AG04449 (cell line): ENCODE data around the gene EEF1A1.

ENCODE experiments used
- CTCF ChIA-PET: fragments of 350-600 bp; formaldehyde crosslinking; extraction: SDS; loops from one replicate; lab custom pipeline; 2021; ENCODE audit warnings: antibody characterized with exemption; lab: Yijun Ruan, JAX
- POLR2A ChIA-PET: fragments of 400-600, 350-600 bp; formaldehyde crosslinking; extraction: SDS; loops from one replicate; lab custom pipeline; 2020; ENCODE audit warnings: antibody characterized with exemption, inconsistent platforms; lab: Yijun Ruan, JAX
- DNase-seq: peaks from one replicate; pipeline ENCODE4 v3.0.0-alpha.2; 2010; ENCODE audit warnings: low read depth, low spot score
- H3K4me3 ChIP-seq: 2 replicates; pipeline ENCODE4 v1.5.1; 2011; ENCODE audit warnings: low read depth, mild to moderate bottlenecking, control low read depth, low read length
- TF ChIP-seq, protein P1 (sequence below): IDR thresholded peaks from one replicate; pipeline ENCODE4 v1.5.1; 2011; ENCODE audit warnings: mild to moderate bottlenecking, moderate library complexity, low read length, control low read depth, inconsistent platforms; ENCODE audit not compliant: insufficient read depth; ENCODE audit errors: missing control alignments

Gene EEF1A1

DNA sequence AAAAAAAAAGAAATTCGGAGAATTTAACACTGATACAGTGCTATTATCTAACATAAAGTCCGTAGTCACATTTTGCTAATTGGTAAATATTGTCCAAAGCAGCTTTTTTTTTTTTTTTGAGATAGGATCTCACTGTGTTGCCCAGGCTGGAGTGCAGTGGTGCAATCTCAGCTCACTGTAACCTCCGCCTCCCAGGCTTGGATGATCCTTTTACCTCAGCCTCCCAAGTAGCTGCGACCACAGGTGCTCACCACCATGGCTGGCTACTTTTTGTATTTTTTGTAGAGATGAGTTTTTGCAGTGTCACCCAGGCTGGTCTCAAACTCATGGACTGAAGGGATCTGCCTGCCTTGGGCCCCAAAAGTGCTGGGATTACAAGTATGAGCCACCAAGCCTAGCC is 43.4 kb downstream of the EEF1A1 start:
- ChIA-PET CTCF (no interaction called here), POLR2A (no interaction called here)
- TF ChIP-seq, protein P1, sequence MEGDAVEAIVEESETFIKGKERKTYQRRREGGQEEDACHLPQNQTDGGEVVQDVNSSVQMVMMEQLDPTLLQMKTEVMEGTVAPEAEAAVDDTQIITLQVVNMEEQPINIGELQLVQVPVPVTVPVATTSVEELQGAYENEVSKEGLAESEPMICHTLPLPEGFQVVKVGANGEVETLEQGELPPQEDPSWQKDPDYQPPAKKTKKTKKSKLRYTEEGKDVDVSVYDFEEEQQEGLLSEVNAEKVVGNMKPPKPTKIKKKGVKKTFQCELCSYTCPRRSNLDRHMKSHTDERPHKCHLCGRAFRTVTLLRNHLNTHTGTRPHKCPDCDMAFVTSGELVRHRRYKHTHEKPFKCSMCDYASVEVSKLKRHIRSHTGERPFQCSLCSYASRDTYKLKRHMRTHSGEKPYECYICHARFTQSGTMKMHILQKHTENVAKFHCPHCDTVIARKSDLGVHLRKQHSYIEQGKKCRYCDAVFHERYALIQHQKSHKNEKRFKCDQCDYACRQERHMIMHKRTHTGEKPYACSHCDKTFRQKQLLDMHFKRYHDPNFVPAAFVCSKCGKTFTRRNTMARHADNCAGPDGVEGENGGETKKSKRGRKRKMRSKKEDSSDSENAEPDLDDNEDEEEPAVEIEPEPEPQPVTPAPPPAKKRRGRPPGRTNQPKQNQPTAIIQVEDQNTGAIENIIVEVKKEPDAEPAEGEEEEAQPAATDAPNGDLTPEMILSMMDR: no peak
- H3K4me3 ChIP-seq: no peak overlapping the region
- no peak for DNase-seq

DNA sequence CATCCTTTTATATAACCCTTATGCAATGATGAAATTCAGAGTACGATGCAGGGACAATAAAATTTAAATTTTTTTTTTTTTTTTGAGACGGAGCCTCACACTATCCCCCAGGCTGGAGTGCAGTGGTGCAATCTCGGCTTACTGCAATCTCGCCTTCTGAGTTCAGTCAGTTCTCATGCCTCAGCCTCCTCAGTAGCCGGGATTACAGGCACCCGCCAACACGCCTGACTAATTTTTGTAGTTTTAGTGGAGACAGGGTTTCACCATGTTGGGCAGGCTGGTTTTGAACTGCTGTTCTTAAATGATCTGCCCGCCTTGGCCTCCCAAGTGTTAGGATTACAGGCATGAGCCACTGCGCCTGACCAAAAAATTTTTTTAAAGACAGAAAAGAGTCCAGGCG is 44.1 kb downstream of the EEF1A1 start:
- ChIA-PET POLR2A (no interaction called here), CTCF (interaction anchor here (0.7 to 2.3 kb wide), 3 partner anchors 132 to 191 kb away, joined by 3 to 7 read pairs (median 3); no protein-coding TSS in a partner anchor)
- TF ChIP-seq, protein P1: no peak
- no peak overlapping the region for H3K4me3 ChIP-seq
- no peak for DNase-seq

DNA sequence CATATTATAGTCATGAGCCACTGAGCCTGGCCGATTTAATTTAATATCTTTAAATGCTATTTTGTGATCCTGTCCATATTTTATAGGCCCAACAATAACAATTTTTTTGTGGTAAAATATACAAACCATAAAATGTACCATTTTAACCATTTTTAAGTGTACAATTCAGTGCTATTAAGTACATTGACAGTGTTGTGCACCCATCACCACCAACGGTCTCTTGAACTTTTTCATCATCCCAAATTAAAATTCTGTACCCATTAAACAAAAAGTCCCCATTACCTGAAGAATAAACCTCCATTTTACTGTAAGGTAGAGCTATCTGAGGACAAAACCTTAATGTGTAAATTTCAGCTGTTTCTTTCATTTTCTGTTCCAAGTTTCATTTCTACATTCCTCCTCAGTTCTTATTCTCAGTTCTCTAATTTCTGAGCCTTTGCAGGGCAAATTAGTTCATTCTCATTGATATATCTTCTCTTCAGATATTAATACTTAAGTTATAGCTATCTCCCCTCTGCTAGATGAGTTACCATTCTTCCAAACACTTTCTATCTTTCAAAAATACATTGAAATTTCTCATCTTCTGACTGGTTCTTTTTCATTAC is 49.0 kb downstream of the EEF1A1 start:
- POLR2A ChIA-PET: no interaction called here

More for the DNA sequence above, 49.0 kb downstream of the EEF1A1 start:
- TF ChIP-seq, protein P1: no peak
- no peak overlapping the region for H3K4me3 ChIP-seq
- DNase-seq: no peak
- CTCF ChIA-PET: interaction anchor here (0.7 to 1.5 kb wide), 3 partner anchors 10 to 20 kb away, joined by 3 to 5 read pairs (median 4); partner anchors contain the start of gene MTO1
